GM12878 (cell line): ENCODE measurements around the gene C1QTNF12. TPM values are rescaled to one million over a fixed set of nuclear protein-coding genes. Genes with fewer than 3 reads are reported as not detected.

Experiments used
- ATAC-seq: fragments of 200-7000 bp; cut with Tn5 transposase; 3 replicates; pipeline ENCODE4 v1.9.1; 2020; ENCODE audit warnings: mild to moderate bottlenecking, moderate library complexity
- BruUV-seq: library from RNA; stranded (reverse); fragments of 400-500 nt; replicated peaks from 2 replicates; lab custom pipeline; 2021; lab: Mats Ljungman, UMichigan
- CTCF ChIA-PET: fragments of 300-600 bp; sonication (Branson Sonifier 250); formaldehyde crosslinking; extraction: SDS; loops from one replicate; lab custom pipeline; 2021; ENCODE audit warnings: inconsistent platforms; lab: Yijun Ruan, JAX
- POLR2A ChIA-PET: fragments of 350-600 bp; formaldehyde crosslinking; extraction: SDS; loops from one replicate; lab custom pipeline; 2021; ENCODE audit warnings: inconsistent platforms; lab: Charles Lee
- RAD21 ChIA-PET: fragments of 300-600 bp; sonication (Branson Sonifier 250); formaldehyde crosslinking; loops from one replicate; lab custom pipeline; 2023; ENCODE audit warnings: antibody characterized with exemption; ENCODE audit not compliant: unreplicated experiment; lab: Charles Lee
- SMC1A ChIA-PET: fragments of 300-600 bp; sonication (Branson Sonifier 250); formaldehyde crosslinking; loops from one replicate; lab custom pipeline; 2023; ENCODE audit not compliant: unreplicated experiment, uncharacterized antibody; lab: Charles Lee
- DNase-seq: peaks from one replicate; pipeline ENCODE4 v3.0.0-alpha.2; 2011; ENCODE audit warnings: low read depth, low spot score
- FAIRE-seq: peaks from 3 replicates; lab custom pipeline; 2011; peaks lifted over from hg19 to GRCh38; lab: Jason Lieb, UNC
- H2AFZ ChIP-seq: 2 replicates; pipeline ENCODE4 v1.6.0; 2011; ENCODE audit warnings: low read depth, low read length, control low read depth; ENCODE audit not compliant: control insufficient read depth
- H3K27ac ChIP-seq: 2 replicates; pipeline ENCODE4 v1.5.1; 2011; ENCODE audit warnings: control low read depth; ENCODE audit not compliant: control insufficient read depth, insufficient read depth
- H3K27me3 ChIP-seq, 2 experiments: replicated peaks in 1 of 2; 2 replicates each; pipeline versions ENCODE4 v1.6.0 to v1.6.1; 2011; ENCODE audit warnings: low read length in 1 of 2; ENCODE audit not compliant: control insufficient read depth in 2 of 2, insufficient read depth in 2 of 2
- H3K36me3 ChIP-seq, 2 experiments: 2 replicates each; pipeline ENCODE4 v1.5.1; 2011; ENCODE audit warnings: low read length in 1 of 2; ENCODE audit not compliant: control insufficient read depth in 2 of 2, insufficient read depth in 2 of 2
- H3K4me1 ChIP-seq: 2 replicates; pipeline ENCODE4 v1.6.1; 2011; ENCODE audit warnings: mild to moderate bottlenecking, low read length, moderate library complexity, mixed read lengths; ENCODE audit not compliant: control insufficient read depth, insufficient read depth
- H3K4me2 ChIP-seq: 2 replicates; pipeline ENCODE4 v1.6.0; 2011; ENCODE audit warnings: control low read depth; ENCODE audit not compliant: control insufficient read depth, insufficient read depth
- H3K4me3 ChIP-seq: fragments of 200-600 bp; sonication (generic); 2 replicates; pipeline ENCODE4 v1.5.1; 2016
- H3K79me2 ChIP-seq: 2 replicates; pipeline ENCODE4 v1.6.0; 2011; ENCODE audit warnings: low read length; ENCODE audit not compliant: control insufficient read depth, insufficient read depth
- H3K9ac ChIP-seq: 2 replicates; pipeline ENCODE4 v1.8.0; 2011; ENCODE audit warnings: low read length, control low read depth, mixed read lengths; ENCODE audit not compliant: control insufficient read depth, insufficient read depth
- H3K9me3 ChIP-seq: replicated peaks from 3 replicates; pipeline ENCODE4 v1.5.1; 2011; ENCODE audit warnings: mild to moderate bottlenecking, low read length; ENCODE audit not compliant: control insufficient read depth, insufficient read depth
- H4K20me1 ChIP-seq: 2 replicates; pipeline ENCODE4 v1.6.0; 2011; ENCODE audit not compliant: control insufficient read depth, insufficient read depth
- ATF3 ChIP-seq: IDR thresholded peaks from 2 replicates; pipeline ENCODE4 v1.6.1; 2011; ENCODE audit warnings: low read depth, mild to moderate bottlenecking, low read length, moderate library complexity, borderline replicate concordance; ENCODE audit errors: extremely low read depth
- HCFC1 ChIP-seq: fragments of 150-350 bp; IDR thresholded peaks from 2 replicates; pipeline ENCODE4 v1.6.1; 2014; ENCODE audit warnings: low read length
- IKZF1 ChIP-seq: fragments of 450-650 bp; conservative IDR thresholded peaks from 2 replicates; pipeline ENCODE4 v1.6.1; 2017; ENCODE audit warnings: antibody characterized with exemption, mild to moderate bottlenecking
- IRF5 ChIP-seq: fragments of 450-650 bp; IDR thresholded peaks from 2 replicates; pipeline ENCODE4 v1.6.1; 2017; ENCODE audit warnings: borderline replicate concordance
- MEF2B ChIP-seq: fragments of 450-650 bp; IDR thresholded peaks from 2 replicates; pipeline ENCODE4 v1.6.1; 2018; ENCODE audit warnings: mild to moderate bottlenecking, moderate library complexity; ENCODE audit not compliant: partially characterized antibody, poor library complexity, severe bottlenecking
- NBN ChIP-seq: fragments of 450-650 bp; IDR thresholded peaks from 2 replicates; pipeline ENCODE4 v1.6.1; 2016
- NFIC ChIP-seq: IDR thresholded peaks from 2 replicates; pipeline ENCODE4 v1.6.1; 2012; ENCODE audit warnings: low read depth, mild to moderate bottlenecking, inconsistent platforms, low read length, moderate library complexity
- PAX5 ChIP-seq: IDR thresholded peaks from 2 replicates; pipeline ENCODE4 v1.6.1; 2011; ENCODE audit warnings: low read depth, low read length, borderline replicate concordance
- RAD51 ChIP-seq: fragments of 450-650 bp; IDR thresholded peaks from 2 replicates; pipeline ENCODE4 v1.6.1; 2016; ENCODE audit warnings: moderate library complexity, mild to moderate bottlenecking, inconsistent platforms
- RFX5 ChIP-seq: IDR thresholded peaks from 2 replicates; pipeline ENCODE4 v1.6.1; 2011; ENCODE audit warnings: low read depth, low read length, improper control_type of control experiment
- SPI1 ChIP-seq: IDR thresholded peaks from 2 replicates; pipeline ENCODE4 v1.6.1; 2011; ENCODE audit warnings: low read depth, mild to moderate bottlenecking, low read length, moderate library complexity, borderline replicate concordance; ENCODE audit not compliant: insufficient read depth
- TBL1XR1 ChIP-seq: IDR thresholded peaks from 2 replicates; pipeline ENCODE4 v1.6.1; 2012; ENCODE audit warnings: low read depth, low read length, improper control_type of control experiment
- TCF12 ChIP-seq: IDR thresholded peaks from 2 replicates; pipeline ENCODE4 v1.6.1; 2011; ENCODE audit warnings: low read depth, mild to moderate bottlenecking, low read length
- ZNF207 ChIP-seq: fragments of 450-650 bp; IDR thresholded peaks from 2 replicates; pipeline ENCODE4 v1.6.1; 2014; ENCODE audit warnings: antibody characterized with exemption, mild to moderate bottlenecking, borderline replicate concordance
- ZNF592 ChIP-seq: fragments of 450-650 bp; IDR thresholded peaks from 2 replicates; pipeline ENCODE4 v1.6.1; 2017; ENCODE audit warnings: mild to moderate bottlenecking, moderate library complexity
- ZSCAN29 ChIP-seq: fragments of 450-650 bp; IDR thresholded peaks from 2 replicates; pipeline ENCODE4 v1.6.1; 2017; ENCODE audit warnings: mild to moderate bottlenecking, moderate library complexity
- WGBS: methylation state at CpG from one replicate; pipeline ENCODE4 v1.1.6; 2016; ENCODE audit warnings: low lambda C conversion rate; ENCODE audit not compliant: insufficient replicate concordance, insufficient coverage; ENCODE audit errors: missing lambda C conversion rate; 5-methylcytosine and 5-hydroxymethylcytosine counted together
- in situ Hi-C: fragments of 300-500 bp; cut with MboI; formaldehyde crosslinking; loops from 9 replicates; pipeline ENCODE4 v1.14.3; 2018; ENCODE audit warnings: mixed read lengths
- intact Hi-C: fragments of 100-400 bp; cut with micrococcal nuclease; formaldehyde crosslinking; loops from one replicate; pipeline ENCODE4 v1.14.2; 2022; ENCODE audit not compliant: unreplicated experiment
- polyA plus RNA-seq, 11 experiments: library from polyadenylated mRNA; depleted of rRNA in 4 of 11; unstranded in 6 of 11; stranded (reverse) in 5 of 11; fragments of >200 nt; fragmentation: Nextera tagmentation in 4 of 11; fragmentation: Illumina TruSeq in 1 of 11; extraction: Ambion mirVana in 4 of 11; extraction: Trizol in 1 of 11; gene quantifications; 1 replicate in 1 of 11; 2 replicates in 10 of 11; pipeline versions ENCODE4 v1.2.1 to v1.2.3, GENCODE V29; 2011 to 2016; ENCODE audit warnings: inconsistent platforms in 2 of 11, missing spikeins in 2 of 11, low read depth in 1 of 11
- total RNA-seq, 4 experiments: library from RNA; depleted of rRNA in 3 of 4; stranded (reverse); fragments of >200 nt in 3 of 4; fragmentation: Illumina TruSeq in 1 of 4; extraction: Trizol in 1 of 4; gene quantifications; 2 replicates each; pipeline versions ENCODE4 v1.2.1 to v1.2.3, GENCODE V29; 2013 to 2021

Gene C1QTNF12
- total and polyA plus RNA-seq, 10 of the 15 experiments (the other 5 are each of a cell fraction or from before 2014, with no cell fraction given), result 0.17 to 1.0 (median 0.31) TPM; not detected in 5

- TF ChIP-seq NBN, result no peak
- no peak for TF ChIP-seq RFX5
- TF ChIP-seq MEF2B, result peak; percentile 28
- 0 out of 2 replicates have a peak, but pooled peaks have one; percentile 6 for TF ChIP-seq PAX5
- peak; percentile 49; the same call in 1 of the 2 replicates for TF ChIP-seq IKZF1
Measured at GRCh38 chr1:1208713-1209433, 37.6 kb downstream of the C1QTNF12 start (continued).

- SMC1A ChIA-PET, result interaction anchor here (0.8 to 1.8 kb wide), 3 partner anchors 24 to 85 kb away, joined by 3 to 8 read pairs (median 3); no protein-coding TSS in a partner anchor
- CTCF ChIA-PET, result interaction anchor here (0.9 to 2.2 kb wide), 3 partner anchors 16 to 85 kb away, joined by 3 to 14 read pairs (median 3); no protein-coding TSS in a partner anchor
- Histone ChIP-seq H3K36me3 (no peaks in the 10 kb centered on the region), H3K79me2 (no peaks in the 10 kb centered on the region), H3K4me2 (peak overlapping the region; percentile 89; the same call in 1 of the 2 replicates), H3K4me3 (no peak overlapping the region)
- POLR2A ChIA-PET, result interaction anchor here (0.8 to 1.5 kb wide), 5 partner anchors 9 to 85 kb away, joined by 3 to 5 read pairs (median 3); no protein-coding TSS in a partner anchor
- no peak for FAIRE-seq
- in situ Hi-C loops, result no loop called here
- RAD21 ChIA-PET, result interaction anchor here (1.0 to 2.0 kb wide), 3 partner anchors 23 to 85 kb away, joined by 4 to 6 read pairs (median 5); no protein-coding TSS in a partner anchor
- 46% methylated on average over 11 of the region's 11 CpGs for WGBS
- no peak for TF ChIP-seq ZSCAN29
- TF ChIP-seq HCFC1, result no peak
- no peak for TF ChIP-seq ATF3
- no peak for TF ChIP-seq NFIC
- no peak for TF ChIP-seq ZNF207
- TF ChIP-seq TBL1XR1, result no peak
- TF ChIP-seq SPI1, result no peak
- TF ChIP-seq IRF5, result no peak
- TF ChIP-seq TCF12, result no peak
- TF ChIP-seq ZNF592, result no peak
- no peak for TF ChIP-seq RAD51
- TF ChIP-seq, all 136 proteins: peak for 0
- no peak overlapping the region for H3K27ac ChIP-seq
- H2AFZ ChIP-seq, result no peak overlapping the region
- peaks cover 28% of the 10 kb centered on the region for H3K4me1 ChIP-seq
- no peak for ATAC-seq
- no peak overlapping the region for H3K9ac ChIP-seq
- no TSS peak for BruUV-seq
- peaks cover 0 to 8% of the 10 kb centered on the region in 2 experiments; a peak in 1 of 4 replicates for H3K27me3 ChIP-seq
- intact Hi-C loops, result no loop called here
- DNase-seq, result no peak
- no peaks in the 10 kb centered on the region for H3K9me3 ChIP-seq
- no peaks in the 10 kb centered on the region for H4K20me1 ChIP-seq
Measured at GRCh38 chr1:1207571-1207892, 39.0 kb downstream of the C1QTNF12 start.
